ENCODE results near the gene RARRES1.
"Not testable (repeated sequence)": the region's sequence is repeated elsewhere in the genome, so short reads cannot be mapped to it uniquely, and the experiment has no call there.

RARRES1 gene

DNA sequence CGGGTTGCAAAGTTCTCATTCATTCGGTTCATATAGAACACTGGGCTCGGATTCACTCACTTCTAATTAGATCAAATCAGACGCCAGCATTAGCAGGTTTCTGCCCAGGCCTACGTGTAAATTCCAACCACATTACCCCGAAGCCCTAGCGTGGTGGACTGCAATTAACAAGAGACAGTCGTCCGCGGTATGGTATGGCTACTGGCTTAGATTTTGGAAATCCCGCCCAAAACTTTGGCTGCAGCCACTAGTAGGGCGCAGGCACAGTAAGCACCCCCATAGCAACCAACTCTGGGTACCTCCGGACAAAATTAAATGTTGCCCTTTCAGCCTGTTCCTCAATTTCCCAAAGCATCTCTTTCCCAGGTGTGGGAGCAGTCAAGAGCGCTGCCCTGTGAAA, 771 bp downstream of the RARRES1 start:
- DNase-seq = no peak

DNA sequence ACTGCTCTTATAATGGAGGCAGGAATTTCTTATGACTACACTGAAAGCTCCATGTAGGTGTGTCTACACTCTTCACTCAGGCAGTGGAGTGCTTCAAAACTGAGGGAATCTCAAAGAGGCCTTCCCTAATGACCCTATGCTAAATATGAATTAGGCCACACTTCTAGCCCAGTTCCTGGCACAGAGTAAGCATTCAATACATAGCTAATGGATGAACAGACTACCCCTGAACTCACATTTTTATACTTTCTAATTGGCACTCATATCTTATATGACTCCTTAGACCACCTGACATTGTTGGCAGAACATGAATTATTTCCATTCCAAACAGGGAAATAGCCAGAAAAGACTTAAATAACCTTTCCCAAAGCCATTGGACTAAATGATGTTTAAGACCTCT, 3.4 kb downstream of the RARRES1 start:
- DNase-seq = no peak

DNA sequence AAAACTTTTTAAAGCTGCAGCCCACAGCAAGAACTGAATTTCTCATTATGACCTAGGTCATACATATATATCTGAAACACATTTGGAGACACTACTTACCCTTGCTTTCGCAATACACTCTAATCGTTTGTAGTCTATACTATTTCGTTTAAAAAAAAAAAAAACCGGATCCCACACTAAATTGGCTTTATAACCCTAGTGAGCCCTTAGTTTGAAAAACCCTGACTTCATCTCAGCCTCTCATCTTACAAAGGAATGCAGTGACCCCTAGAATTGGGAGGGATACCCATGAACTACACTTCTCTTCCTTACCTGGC, 4.2 kb downstream of the RARRES1 start:
- DNase-seq = no peak

DNA sequence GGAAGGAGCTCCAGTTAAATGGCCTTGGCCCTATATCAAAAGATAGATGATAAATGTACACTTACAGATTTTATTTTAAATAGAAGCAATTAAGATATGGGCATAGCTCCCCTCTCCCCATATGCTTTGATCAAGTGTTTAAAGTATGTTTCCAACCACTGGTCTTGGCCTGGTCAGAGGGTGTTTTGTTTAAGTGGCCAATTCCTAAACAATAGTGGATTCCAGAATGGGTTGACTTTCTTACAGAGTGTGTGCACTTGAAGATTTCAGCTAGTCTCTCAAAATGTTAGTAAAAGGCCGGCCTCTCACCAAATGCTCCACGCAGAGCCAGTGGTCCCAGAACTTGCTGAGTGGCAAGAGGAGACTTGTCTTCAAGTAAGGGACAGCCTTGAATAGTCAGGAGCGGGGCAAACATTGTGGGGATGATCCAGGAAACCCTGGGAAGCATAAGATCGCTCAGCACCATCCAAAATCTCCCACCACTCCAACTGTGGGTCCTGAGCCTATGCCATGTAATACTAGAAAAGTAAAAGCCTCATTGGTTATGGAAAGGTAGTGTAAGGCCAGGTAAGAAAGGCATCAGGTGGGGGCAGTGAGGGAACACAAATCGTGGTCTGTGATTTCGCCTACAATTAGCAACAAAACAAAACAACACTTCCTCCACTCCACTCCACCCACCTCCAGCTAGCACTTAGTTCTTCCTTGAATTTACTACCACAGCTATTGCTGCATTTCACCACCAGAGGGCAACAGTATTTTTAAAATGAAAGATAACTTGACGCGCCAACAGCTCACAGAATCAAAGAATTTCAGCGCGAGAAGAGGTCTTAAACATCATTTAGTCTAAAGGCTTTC, 4.8 kb downstream of the RARRES1 start:
- DNase-seq = peak; percentile 62

DNA sequence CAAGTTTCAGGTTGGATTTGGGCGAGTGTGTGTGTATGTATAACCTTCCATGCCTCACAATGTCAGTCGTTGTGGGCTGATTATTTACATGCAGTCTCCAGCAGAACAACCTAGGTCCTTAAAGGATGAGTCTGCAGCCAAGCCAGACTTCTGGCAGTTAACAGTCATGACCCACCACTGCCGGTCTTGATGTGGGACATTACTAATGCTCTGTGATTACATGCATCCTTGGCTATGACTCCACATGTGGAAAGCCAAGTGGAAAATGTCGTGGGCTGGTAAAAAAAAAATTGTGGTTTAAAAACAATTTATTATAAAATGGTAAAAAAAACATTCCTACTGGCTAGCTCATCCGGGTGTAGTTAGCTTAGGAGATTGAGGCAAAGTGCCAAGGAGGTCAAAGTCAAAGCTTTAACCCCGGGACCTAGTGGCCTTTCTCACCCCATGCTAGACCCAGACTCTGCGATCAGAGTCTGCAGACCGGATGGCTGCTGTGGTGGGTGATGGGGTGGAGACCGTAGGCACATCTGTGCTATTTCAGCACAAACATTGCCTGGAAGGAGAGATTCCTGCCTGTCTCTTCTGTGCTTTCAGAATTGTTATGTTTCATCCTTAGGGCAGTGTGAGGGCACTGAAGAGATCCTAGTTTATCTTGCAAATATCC, 6.8 kb downstream of the RARRES1 start:
- peak; percentile 16 for DNase-seq

DNA sequence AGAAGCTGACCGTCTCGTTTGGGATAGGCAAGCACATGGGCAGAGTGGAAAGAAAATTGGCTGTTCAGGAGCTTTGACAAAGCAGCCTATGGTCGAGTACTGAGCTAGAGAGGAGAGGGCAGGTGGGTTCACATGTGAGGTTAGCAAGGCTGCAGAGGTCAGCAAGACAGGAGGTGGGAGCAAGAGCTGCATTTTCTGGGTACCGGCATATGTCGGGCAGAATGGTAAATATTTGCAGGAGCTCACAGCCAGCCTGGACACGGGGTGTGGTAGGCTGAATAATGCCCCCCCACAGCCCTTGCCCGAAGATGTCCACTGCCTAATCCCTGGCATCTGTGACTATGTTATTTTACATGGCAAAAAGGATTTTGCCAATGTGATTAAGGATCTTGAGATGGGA, 8.3 kb downstream of the RARRES1 start:
- DNase-seq = no peak

DNA sequence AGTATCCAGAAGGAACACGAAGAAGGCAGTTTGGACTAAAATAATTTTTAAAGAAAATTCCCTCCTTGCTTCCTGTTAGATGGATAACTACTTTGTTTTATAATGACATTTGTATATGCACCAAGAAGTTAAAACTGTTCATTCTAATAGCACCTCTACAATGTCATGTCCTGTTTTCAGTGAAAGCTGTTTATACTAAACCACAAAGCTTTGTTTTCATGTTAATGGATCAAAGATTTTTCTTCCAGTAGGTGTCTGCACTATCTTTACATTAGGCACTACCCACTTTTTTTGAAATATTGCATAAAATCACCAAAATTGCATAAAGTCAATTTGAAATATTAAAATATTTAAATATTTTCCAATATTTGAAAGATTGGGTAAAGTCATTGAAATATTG, 10.1 kb downstream of the RARRES1 start:
- no peak for DNase-seq

DNA sequence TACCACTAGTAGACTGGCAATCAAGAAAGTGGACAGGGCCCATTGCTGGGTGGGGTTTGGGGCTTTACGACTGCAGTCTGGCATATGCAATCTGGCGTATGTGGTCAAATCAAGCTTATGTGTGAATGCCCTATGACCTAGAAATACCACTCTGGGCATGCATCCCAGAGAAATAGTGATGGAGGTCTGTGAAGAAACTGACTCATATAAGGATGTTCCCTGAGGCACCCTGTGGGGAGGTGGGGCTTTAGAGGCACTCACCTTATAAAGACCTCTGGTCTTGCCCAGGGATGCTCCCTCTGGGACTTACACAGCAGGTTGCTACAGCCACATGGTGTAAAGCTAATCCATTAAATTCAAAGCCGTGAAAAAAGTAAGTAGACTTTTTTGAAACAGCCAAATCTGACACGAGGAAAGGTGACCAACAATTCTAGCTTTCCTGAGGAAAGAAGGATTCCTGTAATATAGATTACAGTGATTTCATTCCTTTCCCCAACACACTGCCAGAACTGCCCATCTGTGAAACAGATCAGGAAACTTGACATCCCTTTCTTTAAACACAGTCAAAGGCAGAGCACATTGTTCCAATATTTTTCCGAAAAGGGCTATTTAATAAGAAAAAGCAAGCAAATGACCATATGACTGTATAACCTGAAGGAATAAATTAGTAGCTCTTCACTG, 13.6 kb downstream of the RARRES1 start:
- no peak for DNase-seq

DNA sequence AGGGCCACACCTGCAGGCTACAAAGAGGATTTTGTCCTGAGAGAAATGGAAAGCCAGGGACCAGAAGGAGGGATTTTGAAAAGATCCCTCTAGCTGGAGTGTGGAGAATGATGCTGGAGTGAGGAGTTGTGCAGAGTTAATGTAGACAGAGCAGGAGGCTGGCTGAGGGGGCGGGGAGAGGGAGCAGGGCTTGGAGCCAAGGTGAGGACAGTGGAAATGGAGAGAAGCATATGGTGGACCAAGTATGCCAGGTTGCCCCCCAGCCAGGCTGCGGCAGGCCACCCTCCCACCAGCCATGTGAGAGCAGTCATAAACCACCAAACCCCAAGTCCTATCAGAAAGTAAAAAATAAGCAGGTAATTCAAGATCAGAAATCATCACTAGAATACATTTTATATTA, 14.7 kb downstream of the RARRES1 start:
- DNase-seq = no peak

DNA sequence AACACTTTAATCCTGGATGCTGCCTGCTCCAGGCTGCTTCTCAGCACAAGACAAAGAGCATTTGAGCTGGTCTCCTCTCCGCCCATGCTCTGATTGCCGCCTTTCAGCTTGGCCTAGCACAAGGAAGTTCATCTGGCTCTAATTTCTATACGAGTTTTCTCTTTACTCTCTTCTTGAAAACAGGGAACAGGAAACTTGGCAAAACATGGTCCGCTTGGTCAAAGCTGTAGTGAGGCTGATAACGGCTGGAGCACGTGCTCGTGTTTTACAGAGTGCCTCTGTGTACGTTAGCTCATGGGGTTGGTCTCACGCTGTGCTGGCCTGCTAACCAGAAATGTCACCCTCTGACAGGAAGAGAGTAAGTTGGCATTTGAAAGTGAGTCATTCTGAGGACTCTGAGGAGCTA, 19.2 kb downstream of the RARRES1 start:
- no peak for DNase-seq

DNA sequence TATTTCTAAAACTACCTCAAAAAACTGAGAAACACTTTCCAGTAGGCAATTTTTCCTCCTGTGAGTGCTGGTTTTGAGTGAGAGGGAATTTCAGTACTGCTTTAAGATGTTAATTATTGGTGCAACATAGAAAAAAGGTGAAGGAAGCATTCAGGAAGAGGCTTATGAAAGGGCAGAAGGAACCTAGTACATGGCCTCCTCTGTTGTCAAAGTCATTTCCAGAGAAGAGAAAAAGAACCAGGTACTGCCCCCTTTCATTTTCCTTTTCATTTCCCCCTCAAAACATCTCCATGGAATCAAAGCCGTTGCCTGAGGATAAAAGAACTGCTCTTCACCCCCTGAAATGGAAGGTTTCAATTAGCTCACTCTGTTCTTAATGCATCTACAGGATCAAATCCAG, 19.8 kb downstream of the RARRES1 start:
- DNase-seq = no peak

DNA sequence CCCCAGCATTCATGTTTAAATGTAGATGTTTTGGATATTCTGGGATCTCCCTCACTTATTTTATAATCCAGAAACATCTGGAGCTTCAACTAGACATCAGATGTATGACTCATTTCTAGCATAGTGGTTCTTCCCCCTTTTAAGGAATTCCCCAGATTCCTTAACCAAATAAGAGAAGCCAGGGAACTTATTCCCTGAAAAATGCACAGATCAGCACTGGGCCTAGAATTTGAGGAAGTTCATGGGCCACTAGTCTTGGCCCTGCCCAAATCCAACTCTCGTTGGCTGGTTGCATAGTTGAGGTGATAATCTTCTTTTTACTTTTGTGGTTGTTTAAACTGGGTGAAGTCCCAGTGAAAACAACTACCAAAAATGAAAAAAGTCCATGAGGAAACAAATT, 20.4 kb downstream of the RARRES1 start:
- no peak for DNase-seq

DNA sequence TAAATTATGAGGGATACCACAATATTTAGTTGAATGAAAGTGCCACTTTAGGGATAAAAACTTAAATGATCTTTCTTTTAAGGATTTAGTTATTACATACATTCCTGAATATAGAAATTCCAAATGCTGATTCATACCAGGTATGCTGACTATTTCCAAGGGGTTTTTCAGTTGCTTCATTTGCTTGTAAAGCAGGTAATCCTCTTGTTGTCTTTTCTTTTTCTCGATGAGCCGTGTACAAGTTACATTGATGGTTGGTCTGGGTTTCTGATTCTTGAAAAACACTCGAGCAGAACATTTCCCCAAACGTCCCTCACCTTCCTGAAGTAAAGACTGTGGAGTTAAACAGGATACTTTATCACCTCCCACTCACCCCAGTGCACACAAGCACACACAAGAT, 21.7 kb downstream of the RARRES1 start:
- DNase-seq = no peak

DNA sequence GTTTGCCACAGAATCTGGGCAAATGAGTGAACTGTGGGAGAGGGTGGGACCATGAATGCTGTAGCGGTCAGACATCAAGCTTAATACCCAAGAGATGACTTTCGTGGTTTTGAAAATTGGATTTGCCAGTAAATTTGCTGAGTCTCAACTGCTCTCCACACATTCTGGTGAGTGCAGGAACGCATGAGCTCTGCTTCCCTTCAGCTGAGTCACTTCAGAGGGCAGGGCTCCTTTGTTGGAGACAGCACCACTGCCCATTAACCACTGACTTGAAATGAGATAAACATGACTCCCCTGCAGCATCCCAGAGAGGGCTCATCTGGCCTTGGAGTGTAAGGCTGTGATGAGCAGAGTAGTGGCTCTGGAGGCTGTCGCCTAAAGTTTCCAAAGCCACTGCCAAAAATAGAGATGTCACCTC, 22.6 kb downstream of the RARRES1 start:
- DNase-seq = no peak

DNA sequence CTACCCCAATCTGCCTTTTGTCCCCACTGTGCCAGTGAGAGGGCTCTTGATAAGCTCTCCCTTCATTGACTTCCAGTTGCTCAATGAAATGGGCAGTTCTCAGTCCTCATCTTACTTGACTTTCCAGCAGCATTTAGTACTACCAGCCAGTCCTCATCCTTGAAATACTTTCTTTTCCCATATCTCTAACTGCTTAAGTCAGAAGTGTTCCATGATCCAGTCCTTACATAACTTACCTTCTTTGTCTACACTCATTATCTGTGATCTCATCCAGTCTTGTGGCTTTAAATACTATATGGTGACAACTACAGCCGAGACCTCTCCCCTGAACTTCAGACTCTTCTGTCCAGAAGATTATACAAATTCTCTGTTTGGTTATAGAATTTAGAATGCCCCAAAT, 28.7 kb downstream of the RARRES1 start:
- DNase-seq = no peak

DNA sequence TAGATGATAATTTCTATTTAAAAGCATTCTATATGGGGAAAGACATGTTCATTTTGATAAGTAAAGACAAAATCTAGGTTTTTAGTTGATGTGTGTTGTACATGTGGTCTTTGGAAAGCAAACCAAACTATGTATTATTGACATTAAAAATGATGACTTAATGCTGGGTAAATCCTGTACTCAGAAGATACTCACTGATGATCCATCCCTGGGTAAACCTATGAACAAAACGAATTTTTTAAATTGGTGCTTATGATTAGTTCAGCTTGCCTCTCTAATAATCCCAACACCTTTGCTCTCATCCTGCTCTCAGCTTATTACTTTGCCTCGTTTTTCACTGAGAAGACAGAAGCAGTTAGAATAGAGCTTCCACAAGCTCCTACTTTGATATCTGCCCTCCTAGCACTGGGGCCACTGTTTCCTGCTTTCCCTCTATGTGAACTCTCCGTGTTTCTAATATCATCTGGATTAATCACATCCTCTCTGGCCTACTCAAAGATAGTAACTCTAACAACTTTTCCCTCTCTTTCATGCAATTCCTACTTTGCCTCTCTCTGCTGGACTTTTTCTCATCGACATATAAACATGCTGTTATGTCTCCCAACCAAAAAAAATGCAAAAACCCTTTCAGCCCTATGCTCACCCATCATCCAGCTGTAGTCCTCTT, 29.3 kb downstream of the RARRES1 start:
- DNase-seq = no peak

DNA sequence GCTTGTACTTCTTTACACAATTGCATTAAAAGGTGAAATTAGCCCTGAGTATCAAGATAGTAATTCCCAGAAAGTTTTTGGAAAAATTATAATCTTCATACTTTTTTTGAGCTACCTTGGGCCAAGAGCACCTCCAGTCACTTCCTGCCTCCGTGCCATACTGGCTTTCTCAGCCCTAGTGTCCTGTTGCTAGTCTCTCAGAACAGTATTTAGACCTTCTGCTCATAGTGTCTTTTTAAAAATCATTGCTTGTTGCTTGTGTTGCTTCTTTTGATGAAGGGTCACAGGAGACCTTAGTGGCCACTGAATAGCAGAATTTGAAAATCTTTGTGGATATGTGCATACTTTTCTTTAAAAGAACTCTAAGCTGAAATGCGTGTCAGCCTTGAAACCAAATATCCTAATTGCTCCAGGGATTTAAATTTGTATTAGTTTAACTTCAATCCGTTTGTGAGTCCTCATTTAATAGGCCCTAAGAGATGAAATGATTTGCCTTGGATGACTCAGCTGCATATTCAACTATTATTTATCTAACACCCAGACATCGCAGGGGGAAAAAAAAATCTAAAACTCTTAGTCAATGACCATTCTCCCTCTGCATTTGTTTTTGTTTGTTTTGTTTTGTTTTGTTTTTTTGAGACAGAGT, 30.7 kb downstream of the RARRES1 start:
- DNase-seq = no peak

DNA sequence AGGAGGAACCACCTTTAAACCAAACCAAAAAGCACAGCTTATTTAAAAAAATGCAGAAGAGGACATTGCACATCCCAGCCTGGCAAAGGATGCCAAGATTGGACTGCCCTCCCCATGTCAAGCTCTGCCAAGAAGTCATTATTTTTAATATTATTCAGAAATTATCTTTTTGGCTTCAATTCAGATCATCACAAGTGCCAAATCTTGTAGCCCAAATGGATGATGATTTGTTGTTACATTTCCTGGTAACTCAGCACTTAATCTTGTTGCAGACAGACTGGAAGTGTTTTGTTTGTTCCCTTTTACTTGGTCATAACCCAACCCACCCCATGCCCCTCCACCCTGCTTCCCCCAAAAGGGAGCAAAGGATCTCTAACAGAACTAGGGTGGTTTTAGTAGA, 31.7 kb downstream of the RARRES1 start:
- no peak for DNase-seq

DNA sequence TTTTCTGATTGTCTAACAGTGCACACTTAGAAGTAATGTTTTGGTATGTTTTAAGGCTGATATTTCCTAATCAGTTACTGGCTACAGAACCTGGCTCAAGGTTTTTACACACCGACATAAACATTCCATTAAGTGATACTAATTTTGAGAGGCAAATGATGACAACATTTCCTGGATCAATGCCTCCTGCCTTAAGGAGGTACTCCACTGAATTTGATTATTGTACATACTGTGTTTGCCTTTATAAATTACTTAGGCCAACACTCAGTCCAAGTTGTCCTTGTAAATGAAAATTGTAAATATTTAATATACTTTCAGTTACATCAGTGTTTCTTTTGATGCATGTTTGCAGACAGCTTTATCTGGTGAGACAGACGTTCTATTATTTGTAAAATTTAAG, 35.6 kb downstream of the RARRES1 start:
- DNase-seq = no peak

DNA sequence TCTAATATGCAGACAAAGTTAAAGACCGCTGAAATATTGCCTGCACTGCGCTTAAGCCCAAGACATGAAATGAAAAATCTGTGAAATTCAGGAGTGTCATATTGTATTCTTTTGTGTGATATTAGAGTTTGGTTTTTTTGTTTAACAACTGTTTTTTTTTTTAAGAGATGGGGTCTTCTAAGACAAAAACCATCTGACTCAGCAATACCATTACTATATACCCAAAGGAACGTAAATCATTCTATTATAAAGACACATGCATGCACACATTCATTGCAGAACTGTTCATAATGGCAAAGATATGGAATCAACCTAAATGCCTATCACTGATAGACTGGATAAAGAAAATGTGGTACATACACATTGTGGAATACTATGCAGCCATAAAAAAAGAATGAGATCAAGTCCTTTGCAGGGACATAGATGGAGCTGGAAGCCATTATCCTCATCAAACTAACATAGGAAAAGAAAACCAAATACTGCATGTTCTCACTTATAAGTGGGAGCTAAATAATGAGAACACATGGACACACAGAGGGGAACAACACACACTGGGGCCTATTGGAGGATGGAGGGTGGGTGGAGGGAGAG, 38.3 kb downstream of the RARRES1 start:
- not testable (repeated sequence) for DNase-seq

DNA sequence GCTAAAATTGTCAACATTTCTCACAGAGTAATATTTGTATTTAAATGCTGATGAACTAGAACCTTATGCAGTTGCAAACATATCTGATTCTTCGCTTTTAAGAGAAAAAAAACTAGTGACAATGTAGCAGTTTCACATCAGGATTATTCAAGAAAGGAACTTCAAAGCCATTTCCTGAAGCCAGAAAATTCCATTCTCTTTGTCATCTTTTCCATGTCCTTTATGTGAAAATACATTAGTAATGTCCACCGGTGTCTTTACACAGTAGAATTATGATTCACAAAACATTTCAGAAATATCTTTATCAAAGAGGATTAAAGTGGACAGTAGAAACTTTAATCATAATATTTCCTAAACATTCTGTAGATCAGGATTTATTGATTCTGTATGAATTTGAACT, 47.1 kb downstream of the RARRES1 start:
- no peak for DNase-seq

DNA sequence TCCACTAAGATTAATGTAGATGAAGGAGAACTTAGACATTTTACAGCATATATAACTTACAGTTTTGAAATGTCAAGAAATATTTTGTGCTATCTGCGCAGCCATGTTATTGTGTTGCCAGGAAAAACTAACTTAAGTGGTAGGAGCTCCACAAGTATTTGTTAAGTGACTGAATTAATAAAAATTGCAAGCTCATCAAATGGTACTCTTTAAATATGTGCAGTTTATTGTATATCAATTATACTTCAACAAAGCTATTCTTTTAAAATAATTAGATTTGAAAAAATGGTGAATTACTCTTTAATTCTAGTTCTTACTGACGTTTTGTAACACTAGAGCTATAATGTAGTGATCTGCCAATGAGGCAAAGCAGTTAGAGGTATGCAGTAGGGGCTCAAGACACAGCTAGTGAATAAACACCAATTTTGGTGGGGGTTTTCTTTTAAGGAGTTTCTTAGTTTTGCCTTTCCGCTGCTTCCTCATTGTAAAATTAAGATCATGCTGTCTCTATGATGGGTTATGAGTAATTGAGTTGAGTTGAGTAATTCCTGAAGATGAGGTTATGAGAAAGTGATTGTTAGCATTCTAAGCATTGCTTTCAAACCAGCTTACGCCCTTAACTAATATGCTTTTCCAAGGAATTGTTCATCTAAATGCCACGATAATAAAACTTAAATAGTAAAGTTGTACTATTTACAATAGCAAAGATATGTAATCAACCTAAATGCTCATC, 48.9 kb downstream of the RARRES1 start:
- DNase-seq = no peak
